CD4-positive, alpha-beta T cell treated with Interleukin-17A for 1 hour (primary cell): Measurements from ENCODE around the gene IL20.
A peak's percentile ranks its signal among the peaks of the same experiment; 100 is the strongest.

Experiments used
- DNase-seq: peaks from one replicate; pipeline ENCODE4 v3.0.0-alpha.2; 2020

The IL20 gene

DNA sequence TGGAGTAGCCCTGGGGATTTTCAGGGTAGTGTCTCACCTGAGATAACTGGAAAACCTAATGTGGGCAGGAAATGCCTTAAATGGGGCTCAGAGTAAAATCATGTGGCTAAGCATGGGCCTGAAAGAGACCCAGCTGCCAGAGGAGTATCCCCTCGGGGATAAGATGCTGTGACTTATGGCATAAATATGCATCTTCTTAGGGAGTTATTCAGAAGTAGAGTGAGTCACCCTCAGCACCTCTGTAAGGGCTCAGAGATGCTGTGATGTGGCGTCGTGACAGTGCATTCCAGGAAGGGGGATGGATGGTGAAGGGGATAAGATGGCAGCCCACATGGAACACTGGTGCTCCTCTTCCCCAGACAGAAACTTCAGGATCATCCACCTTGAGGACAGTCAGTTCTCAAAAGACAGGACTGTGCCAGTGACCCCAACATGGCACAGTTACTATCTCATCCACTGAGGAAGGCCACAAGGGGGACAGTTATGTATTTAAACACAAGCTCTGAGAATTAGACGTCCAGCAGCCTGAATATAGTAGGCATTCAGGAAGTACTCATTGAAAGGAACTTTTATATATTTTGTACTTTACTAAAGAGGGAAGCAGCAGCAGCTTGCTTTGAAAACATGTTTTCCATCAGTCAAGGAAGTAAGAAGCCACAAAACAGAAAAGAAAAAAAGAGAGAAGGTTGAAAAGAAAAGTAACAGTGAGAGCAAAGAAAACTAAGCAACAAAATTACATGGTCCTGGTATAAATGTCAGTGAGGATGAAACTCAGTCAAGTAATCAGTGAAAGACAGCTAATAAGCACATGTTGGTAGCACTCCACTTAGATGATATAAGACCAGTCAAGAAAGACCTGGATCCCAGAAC is 40.1 kb downstream of the IL20 start:
- no peak for DNase-seq

DNA sequence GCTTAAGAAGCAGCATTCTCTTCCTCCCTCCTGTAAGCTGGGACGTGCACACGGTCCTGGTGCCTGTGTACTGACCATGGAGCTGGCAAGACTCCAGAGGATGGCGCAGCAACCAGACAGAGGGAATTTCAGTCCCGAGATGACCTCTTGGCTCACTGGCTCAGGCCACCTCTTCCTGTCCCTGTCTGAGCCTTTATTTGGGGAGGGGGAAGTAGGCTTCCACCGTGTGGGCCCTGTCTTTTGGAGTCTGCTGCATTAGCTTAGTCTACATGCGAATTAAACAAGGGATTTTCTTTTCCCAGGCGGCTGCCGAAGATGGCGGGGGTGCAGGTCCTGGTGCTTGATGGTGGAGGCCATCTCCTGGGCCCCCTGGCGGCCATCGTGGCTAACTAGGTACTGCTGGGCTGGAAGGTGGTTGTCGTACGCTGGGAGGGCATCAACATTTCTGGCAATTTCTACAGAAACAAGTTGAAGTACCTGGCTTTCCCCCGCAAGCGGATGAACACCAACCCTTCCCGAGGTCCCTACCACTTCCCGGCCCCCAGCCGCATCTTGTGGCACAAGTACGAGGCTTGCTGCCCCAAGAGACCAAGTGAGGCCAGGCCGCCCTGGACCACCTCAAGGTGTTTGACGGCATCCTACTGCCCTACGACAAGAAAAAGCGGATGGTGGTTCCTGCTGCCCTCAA is 42.0 kb downstream of the IL20 start:
- no peak for DNase-seq

DNA sequence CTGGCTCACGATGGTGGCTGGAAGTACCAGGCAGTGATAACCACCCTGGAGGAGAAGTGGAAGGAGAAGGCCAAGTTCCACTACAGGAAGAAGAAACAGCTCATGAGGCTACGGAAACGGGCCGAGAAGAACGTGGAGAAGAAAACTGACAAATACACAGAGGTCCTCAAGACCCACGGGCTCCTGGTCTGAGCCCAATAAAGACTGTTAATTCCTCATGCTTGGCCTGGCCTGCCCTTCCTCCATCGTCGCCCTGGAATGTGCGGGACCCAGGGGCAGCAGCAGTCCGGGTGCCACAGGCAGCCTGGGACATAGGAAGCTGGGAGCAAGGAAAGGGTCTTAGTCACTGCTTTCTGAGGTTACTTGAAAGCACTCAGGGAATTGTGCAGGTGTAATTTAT is 42.6 kb downstream of the IL20 start:
- DNase-seq: no peak

DNA sequence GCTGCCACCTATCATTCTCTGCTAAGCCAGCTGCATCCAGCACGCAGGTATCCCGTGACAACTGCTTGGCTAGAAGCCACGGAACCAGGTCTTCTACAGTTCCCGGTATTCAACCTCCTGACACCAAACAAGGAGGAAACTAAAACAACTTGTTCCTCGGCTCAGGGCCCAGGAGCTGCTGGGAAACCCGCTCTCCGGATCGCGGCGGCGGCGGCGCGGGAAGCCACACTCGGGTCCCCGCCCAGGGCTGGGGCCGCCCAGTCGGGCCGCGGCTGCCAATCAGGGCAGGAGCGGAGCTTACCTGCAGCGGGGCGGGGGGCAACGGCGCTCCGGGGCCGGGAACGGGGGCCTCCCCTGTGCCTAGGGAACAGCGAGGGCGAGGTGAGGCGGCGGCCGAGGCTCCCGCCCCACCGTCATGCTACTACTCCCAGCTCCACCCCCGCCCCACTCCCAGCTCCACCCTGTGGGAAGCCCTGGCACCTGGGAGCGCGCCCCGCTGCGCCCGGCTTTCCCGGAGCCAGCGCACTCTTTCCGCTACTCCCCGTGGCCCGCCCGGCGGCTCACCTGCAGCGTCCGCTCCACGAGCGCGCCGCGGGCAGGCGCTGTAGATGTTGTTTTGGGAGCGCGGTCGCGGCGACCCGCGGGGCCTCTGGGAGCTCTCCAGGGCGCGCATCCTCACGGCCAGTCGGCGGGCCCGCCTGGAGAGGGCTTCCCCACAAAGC is 43.9 kb downstream of the IL20 start:
- peak; percentile 46 for DNase-seq

- no peak for DNase-seq
Observed at GRCh38 chr1:206909883-206910318, 44.5 kb downstream of the IL20 start.

DNA sequence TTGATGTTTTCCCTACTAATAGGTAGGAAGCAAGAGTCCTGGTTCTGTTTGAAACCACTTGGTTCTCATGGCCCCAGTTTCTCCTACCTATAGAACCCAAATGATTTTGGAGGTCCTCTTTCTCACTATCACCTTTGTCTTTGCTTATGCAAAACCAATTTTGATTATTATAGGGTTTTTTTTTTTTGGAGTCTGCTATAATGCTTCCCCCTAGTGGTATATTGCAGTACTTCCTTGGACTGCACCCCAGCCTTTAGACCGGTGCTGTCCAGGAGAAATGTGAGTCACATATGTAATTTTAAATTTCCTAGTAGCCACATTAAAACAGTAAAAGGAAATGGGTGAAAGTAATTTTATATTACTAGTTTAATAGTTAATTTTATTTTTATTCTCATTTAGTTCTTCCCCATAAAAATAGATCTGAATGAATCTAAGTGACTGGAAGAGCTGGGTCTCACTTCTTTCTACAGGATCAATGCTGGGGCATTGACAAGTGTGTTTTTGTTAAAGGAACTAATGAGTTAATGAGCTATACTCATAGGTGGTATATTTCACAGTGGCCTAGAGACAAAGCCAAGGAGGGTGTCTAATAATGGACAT is 45.7 kb downstream of the IL20 start:
- peak; percentile 69 for DNase-seq

GRCh38 chr1:206912445-206913095 is 47.1 kb downstream of the IL20 start:
- DNase-seq: peak; percentile 81

GRCh38 chr1:206913766-206914537 is 48.5 kb downstream of the IL20 start:
- no peak for DNase-seq

GRCh38 chr1:206915030-206915735 is 49.8 kb downstream of the IL20 start:
- DNase-seq: no peak

- DNase-seq: no peak
Observed at GRCh38 chr1:206916000-206916709, 50.7 kb downstream of the IL20 start.

DNA sequence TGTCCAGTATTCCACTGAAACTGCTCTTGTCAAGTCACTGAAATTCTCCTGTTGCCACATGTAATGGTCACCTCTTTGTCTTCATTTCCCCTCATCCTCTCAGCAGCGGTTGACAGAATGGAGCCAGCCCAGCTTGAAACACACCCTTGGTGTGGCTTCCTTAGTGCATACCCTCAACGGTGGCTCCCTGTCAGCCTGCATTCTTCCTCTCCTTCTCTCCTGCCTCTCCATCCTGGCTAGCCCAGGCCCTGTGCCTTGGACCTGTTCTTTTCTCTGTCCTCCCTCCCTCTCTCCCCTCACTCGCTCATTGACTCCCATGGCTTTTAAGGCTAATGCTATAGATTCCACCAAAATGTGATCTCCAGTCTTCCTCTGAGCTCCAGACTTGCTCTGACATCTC is 52.7 kb downstream of the IL20 start:
- no peak for DNase-seq
